PC-3 (cell line): ENCODE results near the gene CASZ1. TPM values are rescaled to one million over a fixed set of nuclear protein-coding genes. Genes with fewer than 3 reads are reported as not detected.

Experiments used
- ATAC-seq: fragments of 200-7000 bp; cut with Tn5 transposase; 2 replicates; pipeline ENCODE4 v1.9.1; 2020; ENCODE audit warnings: mild to moderate bottlenecking, moderate library complexity
- BruUV-seq: library from RNA; stranded (reverse); fragments of 400-500 nt; replicated peaks from 2 replicates; lab custom pipeline; 2021; lab: Mats Ljungman, UMichigan
- CTCF ChIA-PET: fragments of 300-600 bp; sonication (Branson Sonifier 250); formaldehyde crosslinking; loops from one replicate; lab custom pipeline; 2022; ENCODE audit warnings: antibody characterized with exemption; lab: Charles Lee
- POLR2A ChIA-PET: fragments of 300-600 bp; sonication (Branson Sonifier 250); formaldehyde crosslinking; loops from one replicate; lab custom pipeline; 2022; ENCODE audit warnings: antibody characterized with exemption; ENCODE audit not compliant: unreplicated experiment; lab: Charles Lee
- DNase-seq: peaks from one replicate; pipeline ENCODE4 v3.0.0-alpha.2; 2015
- H2AFZ ChIP-seq: fragments of 300-600 bp; sonication (generic); 2 replicates; pipeline ENCODE4 v1.6.0; 2016; ENCODE audit warnings: antibody characterized with exemption, low read length
- H3F3A ChIP-seq: fragments of 300-600 bp; sonication (generic); one replicate; pipeline ENCODE4 v1.6.0; 2017; ENCODE audit warnings: antibody characterized with exemption, low read length, control low read depth, mild to moderate bottlenecking; ENCODE audit not compliant: unreplicated experiment
- H3K27ac ChIP-seq: fragments of 300-600 bp; sonication (generic); 2 replicates; pipeline ENCODE4 v1.5.1; 2016; ENCODE audit warnings: mild to moderate bottlenecking, low read length
- H3K27me3 ChIP-seq: fragments of 300-600 bp; sonication (generic); 2 replicates; pipeline ENCODE4 v1.6.1; 2016; ENCODE audit warnings: low read length, mixed read lengths
- H3K36me3 ChIP-seq: fragments of 300-600 bp; sonication (generic); 2 replicates; pipeline ENCODE4 v1.6.1; 2016; ENCODE audit warnings: low read depth, mixed run types, low read length, mixed read lengths
- H3K4me1 ChIP-seq: fragments of 300-600 bp; sonication (generic); 2 replicates; pipeline ENCODE4 v1.5.1; 2016; ENCODE audit warnings: low read length; ENCODE audit not compliant: insufficient read depth
- H3K4me2 ChIP-seq: fragments of 300-600 bp; sonication (generic); 2 replicates; pipeline ENCODE4 v1.6.0; 2016; ENCODE audit warnings: low read length
- H3K4me3 ChIP-seq: fragments of 300-600 bp; sonication (generic); 2 replicates; pipeline ENCODE4 v1.5.1; 2016; ENCODE audit warnings: mild to moderate bottlenecking, low read length, mixed read lengths
- H3K79me2 ChIP-seq: fragments of 300-600 bp; sonication (generic); 2 replicates; pipeline ENCODE4 v1.6.1; 2017; ENCODE audit warnings: low read length, mixed read lengths
- H3K9ac ChIP-seq: fragments of 300-600 bp; sonication (generic); 2 replicates; pipeline ENCODE4 v1.6.0; 2016; ENCODE audit warnings: mild to moderate bottlenecking, low read length
- H3K9me2 ChIP-seq: fragments of 300-600 bp; sonication (generic); replicated peaks from 2 replicates; pipeline ENCODE4 v1.6.1; 2016; ENCODE audit warnings: mixed run types, low read length, mixed read lengths
- H3K9me3 ChIP-seq: fragments of 300-600 bp; sonication (generic); 2 replicates; pipeline ENCODE4 v1.6.1; 2016; ENCODE audit warnings: low read length, mixed read lengths
- H4K20me1 ChIP-seq: fragments of 300-600 bp; sonication (generic); 2 replicates; pipeline ENCODE4 v1.6.1; 2016; ENCODE audit warnings: low read length, mixed read lengths
- EZH2 ChIP-seq: fragments of 300-600 bp; sonication (generic); IDR thresholded peaks from one replicate; pipeline ENCODE4 v1.6.1; 2017; ENCODE audit warnings: antibody characterized with exemption, mild to moderate bottlenecking, low read length; ENCODE audit not compliant: unreplicated experiment
- EZH2phosphoT487 ChIP-seq: fragments of 300-600 bp; sonication (generic); IDR thresholded peaks from 2 replicates; pipeline ENCODE4 v1.6.1; 2018; ENCODE audit warnings: mild to moderate bottlenecking, antibody characterized with exemption, low read length, borderline replicate concordance
- intact Hi-C: fragments of 100-400 bp; cut with micrococcal nuclease; formaldehyde crosslinking; loops from 2 replicates; pipeline ENCODE4 v1.9.0; 2023
- total RNA-seq: library from RNA; depleted of rRNA; stranded (reverse); fragments of >200 nt; gene quantifications from 2 replicates; pipeline ENCODE4 v1.2.3, GENCODE V29; 2014
- TF ChIP-seq, protein P1 (sequence below): fragments of 300-600 bp; sonication (generic); conservative IDR thresholded peaks from 2 replicates; pipeline ENCODE4 v1.5.1; 2017; ENCODE audit warnings: antibody characterized with exemption, low read depth, mild to moderate bottlenecking, low read length

The CASZ1 gene
- total RNA-seq, 1 experiment from 2014 or later, result 12.8 TPM

DNA sequence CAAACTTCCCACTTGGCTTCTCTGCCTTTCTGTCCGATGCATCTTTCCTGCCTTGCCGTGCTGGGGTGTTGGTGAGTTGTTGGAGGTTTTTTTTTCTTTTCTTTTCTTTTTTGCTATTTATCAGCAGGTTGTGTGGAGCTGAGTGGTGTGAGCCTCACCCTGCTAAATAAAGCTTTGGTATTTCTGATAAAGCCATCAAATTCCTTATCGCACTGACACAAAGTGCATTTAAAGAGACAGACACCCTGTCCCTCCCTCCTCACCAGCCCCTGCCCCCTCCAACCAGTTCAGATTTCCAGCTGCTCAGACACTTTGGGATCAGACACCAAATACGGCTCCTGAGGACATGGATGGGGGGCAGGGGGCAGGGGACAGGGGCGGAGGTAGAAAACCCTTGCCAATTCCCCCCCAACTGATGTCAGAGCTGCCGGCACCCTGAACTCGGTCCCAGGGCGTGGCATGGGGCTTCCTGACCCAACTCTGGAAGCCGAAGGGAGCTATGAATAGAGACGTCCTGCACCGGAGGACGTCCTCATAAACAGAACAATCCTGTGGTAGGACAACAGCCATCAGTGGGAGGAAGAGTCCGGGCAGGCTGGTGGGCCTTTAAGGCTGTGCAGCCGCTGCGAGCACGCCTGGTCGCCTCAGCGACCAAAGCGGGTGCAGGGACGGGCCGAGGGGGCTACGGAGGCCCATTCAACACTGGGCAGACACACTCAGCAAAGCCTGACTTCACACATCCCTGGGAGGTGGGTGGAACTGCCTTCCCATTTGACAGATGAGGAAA is 79.0 kb downstream of the CASZ1 start:
- no peak for ATAC-seq
- ChIA-PET CTCF (no interaction called here), POLR2A (no interaction called here)
- Histone ChIP-seq H3K4me3 (no peak overlapping the region), H3F3A (no peaks in the 10 kb centered on the region), H2AFZ (no peak overlapping the region), H3K79me2 (no peaks in the 10 kb centered on the region), H4K20me1 (no peaks in the 10 kb centered on the region), H3K27me3 (no peaks in the 10 kb centered on the region), H3K4me1 (no peaks in the 10 kb centered on the region), H3K27ac (no peak overlapping the region), H3K36me3 (no peaks in the 10 kb centered on the region), H3K9ac (no peak overlapping the region), H3K9me3 (no peaks in the 10 kb centered on the region), H3K9me2 (no peaks in the 10 kb centered on the region), H3K4me2 (no peak overlapping the region)
- BruUV-seq, result no TSS peak
- intact Hi-C loops, result no loop called here
- TF ChIP-seq EZH2phosphoT487 (no peak), EZH2 (no peak)
- TF ChIP-seq, protein P1, sequence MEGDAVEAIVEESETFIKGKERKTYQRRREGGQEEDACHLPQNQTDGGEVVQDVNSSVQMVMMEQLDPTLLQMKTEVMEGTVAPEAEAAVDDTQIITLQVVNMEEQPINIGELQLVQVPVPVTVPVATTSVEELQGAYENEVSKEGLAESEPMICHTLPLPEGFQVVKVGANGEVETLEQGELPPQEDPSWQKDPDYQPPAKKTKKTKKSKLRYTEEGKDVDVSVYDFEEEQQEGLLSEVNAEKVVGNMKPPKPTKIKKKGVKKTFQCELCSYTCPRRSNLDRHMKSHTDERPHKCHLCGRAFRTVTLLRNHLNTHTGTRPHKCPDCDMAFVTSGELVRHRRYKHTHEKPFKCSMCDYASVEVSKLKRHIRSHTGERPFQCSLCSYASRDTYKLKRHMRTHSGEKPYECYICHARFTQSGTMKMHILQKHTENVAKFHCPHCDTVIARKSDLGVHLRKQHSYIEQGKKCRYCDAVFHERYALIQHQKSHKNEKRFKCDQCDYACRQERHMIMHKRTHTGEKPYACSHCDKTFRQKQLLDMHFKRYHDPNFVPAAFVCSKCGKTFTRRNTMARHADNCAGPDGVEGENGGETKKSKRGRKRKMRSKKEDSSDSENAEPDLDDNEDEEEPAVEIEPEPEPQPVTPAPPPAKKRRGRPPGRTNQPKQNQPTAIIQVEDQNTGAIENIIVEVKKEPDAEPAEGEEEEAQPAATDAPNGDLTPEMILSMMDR, result no peak
- no peak for DNase-seq

DNA sequence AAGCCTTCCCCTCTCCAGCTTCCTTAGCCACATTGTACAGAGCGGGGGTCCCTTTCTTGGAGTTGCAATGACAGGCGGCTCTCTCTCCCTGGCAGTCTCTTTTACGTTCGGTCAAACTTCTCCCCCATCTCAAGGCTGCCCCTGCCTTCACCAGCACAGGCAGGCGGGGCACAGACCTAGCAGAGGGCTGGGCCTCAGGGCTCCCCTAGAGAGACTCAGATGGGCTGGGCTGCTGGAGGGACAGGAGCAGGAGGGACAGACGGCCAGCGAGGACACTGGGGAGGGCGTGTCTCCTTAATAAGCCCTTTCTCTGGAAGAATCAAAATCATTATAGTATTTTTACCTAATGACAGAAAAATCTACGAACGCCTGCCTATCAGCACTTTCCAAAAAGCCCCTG is 79.6 kb downstream of the CASZ1 start:
- Histone ChIP-seq H3F3A (no peaks in the 10 kb centered on the region), H2AFZ (no peak overlapping the region), H3K9me2 (no peaks in the 10 kb centered on the region), H3K4me3 (no peak overlapping the region), H3K27ac (no peak overlapping the region), H3K27me3 (no peaks in the 10 kb centered on the region), H3K4me2 (no peak overlapping the region), H3K4me1 (no peaks in the 10 kb centered on the region), H3K79me2 (no peaks in the 10 kb centered on the region), H3K9me3 (no peaks in the 10 kb centered on the region), H3K9ac (no peak overlapping the region), H4K20me1 (no peaks in the 10 kb centered on the region), H3K36me3 (no peaks in the 10 kb centered on the region)
- no peak for DNase-seq
- TF ChIP-seq EZH2phosphoT487 (no peak), EZH2 (no peak)
- TF ChIP-seq, protein P1, result no peak
- POLR2A ChIA-PET, result no interaction called here
- CTCF ChIA-PET, result no interaction called here
- no TSS peak for BruUV-seq
- intact Hi-C loops, result no loop called here
- no peak for ATAC-seq
